GM12872 (cell line): ENCODE measurements around the gene PHF11.

Experiments
- TF ChIP-seq, protein P1 (sequence below): IDR thresholded peaks from 3 replicates; pipeline ENCODE4 v1.5.1; 2011; ENCODE audit warnings: low read depth, mild to moderate bottlenecking, low read length, moderate library complexity; ENCODE audit not compliant: insufficient read depth

The PHF11 gene

GRCh38 chr13:49495783-49496762, at the start of gene PHF11:
Gene PHF11, plus strand, starts transcription at chr13:49495953. Its CDS starts 49 bp downstream, at chr13:49496002.
- TF ChIP-seq, protein P1, sequence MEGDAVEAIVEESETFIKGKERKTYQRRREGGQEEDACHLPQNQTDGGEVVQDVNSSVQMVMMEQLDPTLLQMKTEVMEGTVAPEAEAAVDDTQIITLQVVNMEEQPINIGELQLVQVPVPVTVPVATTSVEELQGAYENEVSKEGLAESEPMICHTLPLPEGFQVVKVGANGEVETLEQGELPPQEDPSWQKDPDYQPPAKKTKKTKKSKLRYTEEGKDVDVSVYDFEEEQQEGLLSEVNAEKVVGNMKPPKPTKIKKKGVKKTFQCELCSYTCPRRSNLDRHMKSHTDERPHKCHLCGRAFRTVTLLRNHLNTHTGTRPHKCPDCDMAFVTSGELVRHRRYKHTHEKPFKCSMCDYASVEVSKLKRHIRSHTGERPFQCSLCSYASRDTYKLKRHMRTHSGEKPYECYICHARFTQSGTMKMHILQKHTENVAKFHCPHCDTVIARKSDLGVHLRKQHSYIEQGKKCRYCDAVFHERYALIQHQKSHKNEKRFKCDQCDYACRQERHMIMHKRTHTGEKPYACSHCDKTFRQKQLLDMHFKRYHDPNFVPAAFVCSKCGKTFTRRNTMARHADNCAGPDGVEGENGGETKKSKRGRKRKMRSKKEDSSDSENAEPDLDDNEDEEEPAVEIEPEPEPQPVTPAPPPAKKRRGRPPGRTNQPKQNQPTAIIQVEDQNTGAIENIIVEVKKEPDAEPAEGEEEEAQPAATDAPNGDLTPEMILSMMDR, result 0 out of 3 replicates have a peak, but pooled peaks have one; percentile 5

GRCh38 chr13:49446473-49446872, 49.3 kb upstream of the PHF11 start:
- TF ChIP-seq, protein P1, result no peak

DNA sequence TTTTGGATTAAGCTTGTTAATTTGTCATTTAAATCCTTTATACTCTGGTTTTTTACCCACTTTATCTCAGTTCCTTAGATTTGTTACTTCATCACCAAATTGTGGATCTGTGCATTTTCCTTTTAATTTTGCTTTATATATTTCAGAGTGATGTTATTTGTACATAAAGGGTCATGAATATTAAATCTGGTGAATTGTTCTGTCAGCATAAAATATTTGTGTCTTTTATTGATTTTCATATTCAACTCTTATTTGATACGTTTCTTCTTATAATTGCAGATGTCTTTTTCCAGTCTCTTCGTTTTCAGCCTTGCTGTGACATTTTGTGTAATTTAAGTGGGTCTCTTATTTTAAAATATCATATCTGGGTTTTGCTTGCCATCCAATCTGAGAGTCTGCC, 47.0 kb upstream of the PHF11 start:
- TF ChIP-seq, protein P1, result no peak

- TF ChIP-seq, protein P1, result no peak
These were observed 45.5 kb upstream of the PHF11 start for GRCh38 chr13:49450105-49450819.

DNA sequence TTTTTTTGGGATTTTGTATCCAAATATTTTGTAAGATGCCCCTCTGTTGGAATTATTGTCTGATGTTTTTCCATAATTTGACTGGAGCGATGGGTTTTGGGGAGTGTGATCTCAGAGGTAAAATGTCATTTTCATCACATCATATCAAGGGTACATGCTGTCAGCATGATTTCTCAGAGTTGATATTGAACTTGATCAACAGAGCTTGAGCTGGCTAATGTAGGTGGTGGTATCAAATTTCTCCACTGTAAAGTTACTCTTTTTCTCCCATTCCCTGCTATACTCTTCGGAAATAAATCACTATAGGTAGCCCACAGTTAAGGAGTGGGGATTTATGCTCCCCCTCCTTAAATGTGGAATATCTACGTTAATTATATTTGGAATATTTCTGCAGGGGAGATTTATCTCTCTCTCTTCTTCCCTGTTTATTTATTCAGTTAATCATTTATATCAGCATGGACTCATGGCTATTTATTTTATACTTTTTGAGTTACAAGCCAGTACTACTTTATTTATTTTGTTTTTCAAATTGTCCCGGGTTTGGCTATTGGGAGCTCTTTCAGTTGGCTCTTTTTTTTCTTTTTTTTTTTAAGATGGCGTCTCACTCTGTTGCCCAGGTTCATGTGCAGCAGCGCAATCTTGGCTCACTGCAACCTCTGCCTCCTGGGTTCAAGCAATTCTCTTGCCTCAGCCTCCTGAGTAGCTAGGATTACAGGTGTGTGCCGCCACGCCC, 42.9 kb upstream of the PHF11 start:
- TF ChIP-seq, protein P1, result no peak

GRCh38 chr13:49453465-49453864, 42.3 kb upstream of the PHF11 start:
- TF ChIP-seq, protein P1, result no peak

DNA sequence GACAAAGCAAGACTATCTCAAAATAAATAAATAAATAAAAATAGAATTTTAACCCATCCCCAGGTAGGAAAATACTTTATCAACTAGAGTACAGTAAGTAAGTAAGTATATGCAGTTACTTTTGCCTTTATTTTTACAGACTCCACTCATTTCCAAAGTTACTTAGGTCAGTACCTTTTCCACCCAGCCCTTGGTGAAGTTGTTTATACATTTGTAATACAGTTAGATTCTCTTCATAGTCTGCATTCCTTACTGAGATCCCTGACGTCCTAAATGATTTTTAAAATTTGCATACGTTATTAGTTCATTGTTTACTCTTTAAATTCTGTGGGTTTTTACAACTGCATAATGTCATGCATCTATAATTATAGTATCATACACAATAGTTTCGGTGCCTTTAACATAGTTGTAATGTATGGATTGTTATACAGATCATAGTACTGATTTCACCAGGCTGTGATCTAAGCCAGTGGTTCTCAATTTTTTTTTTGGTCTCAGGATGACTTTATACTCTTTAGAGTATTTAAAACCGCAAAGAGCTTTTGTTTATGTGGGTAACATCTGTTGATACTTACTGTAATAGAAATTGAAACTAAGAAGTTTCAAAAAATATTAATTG, 41.3 kb upstream of the PHF11 start:
- TF ChIP-seq, protein P1, result no peak
